GM23248 (cell line): Measurements from ENCODE around the gene ULBP3.

ENCODE experiments used
- EZH2 ChIP-seq: fragments of 200-600 bp; sonication (generic); IDR thresholded peaks from 2 replicates; pipeline ENCODE4 v1.6.1; 2018; ENCODE audit warnings: antibody characterized with exemption, mild to moderate bottlenecking; ENCODE audit not compliant: insufficient read depth, poor library complexity, severe bottlenecking
- EZH2phosphoT487 ChIP-seq: fragments of 200-600 bp; sonication (generic); IDR thresholded peaks from 2 replicates; pipeline ENCODE4 v1.6.1; 2018; ENCODE audit warnings: antibody characterized with exemption, moderate library complexity, mild to moderate bottlenecking, low read depth; ENCODE audit not compliant: insufficient read depth

GRCh38 chr6:150100745-150101144, 31.8 kb upstream of the ULBP3 start:
- no peak for TF ChIP-seq EZH2phosphoT487
- no peak for TF ChIP-seq EZH2
